GM18519 (cell line): ENCODE measurements around the gene ZNF823.

Experiments
- ATAC-seq: cut with Tn5 transposase; IDR thresholded peaks from one replicate; pipeline ENCODE4 v1.9.1; 2021; ENCODE audit warnings: mild to moderate bottlenecking, moderate library complexity; ENCODE audit not compliant: unreplicated experiment, low FRiP score

Gene ZNF823

GRCh38 chr19:11737964-11738745 is 591 bp downstream of the ZNF823 start:
- ATAC-seq, result peak; percentile 17

GRCh38 chr19:11736696-11737095 is 2.0 kb downstream of the ZNF823 start:
- no peak for ATAC-seq

GRCh38 chr19:11735375-11735774 is 3.4 kb downstream of the ZNF823 start:
- ATAC-seq, result no peak

- no peak for ATAC-seq
These were observed 9.2 kb downstream of the ZNF823 start for GRCh38 chr19:11729586-11729985.

- no peak for ATAC-seq
These were observed 16.3 kb downstream of the ZNF823 start for GRCh38 chr19:11722414-11722813.

GRCh38 chr19:11721681-11722080 is 17.1 kb downstream of the ZNF823 start:
- ATAC-seq, result no peak

GRCh38 chr19:11710313-11710712 is 28.4 kb downstream of the ZNF823 start:
- no peak for ATAC-seq

- ATAC-seq, result no peak
These were observed 30.3 kb downstream of the ZNF823 start for GRCh38 chr19:11708457-11708856.

GRCh38 chr19:11705474-11705873 is 33.3 kb downstream of the ZNF823 start:
- no peak for ATAC-seq

GRCh38 chr19:11704626-11705025 is 34.1 kb downstream of the ZNF823 start:
- no peak for ATAC-seq

- no peak for ATAC-seq
These were observed 38.6 kb downstream of the ZNF823 start for GRCh38 chr19:11699931-11700794.

- no peak for ATAC-seq
These were observed 40.5 kb downstream of the ZNF823 start for GRCh38 chr19:11698231-11698630.

- no peak for ATAC-seq
These were observed 41.4 kb downstream of the ZNF823 start for GRCh38 chr19:11697284-11697855.

GRCh38 chr19:11694533-11695439 is 44.0 kb downstream of the ZNF823 start:
- ATAC-seq, result peak; percentile 42

- ATAC-seq, result no peak
These were observed 44.9 kb downstream of the ZNF823 start for GRCh38 chr19:11693505-11694499.

- no peak for ATAC-seq
These were observed 46.5 kb downstream of the ZNF823 start for GRCh38 chr19:11692127-11692790.

GRCh38 chr19:11685676-11686650 is 52.8 kb downstream of the ZNF823 start:
- ATAC-seq, result no peak
